Adrenal gland (tissue), 12 donors: ENCODE data around the gene RPL15. TPM values are rescaled to one million over a fixed set of nuclear protein-coding genes. Genes with fewer than 3 reads are reported as not detected.

Experiments used
- DNase-seq, 7 donors: peaks; one replicate each; pipeline ENCODE4 v3.0.0-alpha.2; 2019 to 2020
- H3K27ac ChIP-seq, 5 donors: fragments of 200-600 bp; sonication (generic) in 4 of 5; 1 replicate in 3 of 5; 2 replicates in 2 of 5; pipeline versions ENCODE4 v1.5.1 to v1.8.0; 2016 to 2020; ENCODE audit warnings: mild to moderate bottlenecking in 1 of 5
- H3K27me3 ChIP-seq: fragments of 200-600 bp; 2 replicates; pipeline ENCODE4 v1.8.0; 2021
- H3K36me3 ChIP-seq, 2 donors: fragments of 200-600 bp; replicated peaks in 1 of 2; 1 replicate in 1 of 2; 2 replicates in 1 of 2; pipeline versions ENCODE4 v1.5.1 to v1.8.0; 2018 to 2022
- H3K4me1 ChIP-seq, 2 donors: fragments of 200-600 bp; replicated peaks in 1 of 2; 1 replicate in 1 of 2; 2 replicates in 1 of 2; pipeline versions ENCODE4 v1.5.1 to v1.8.0; 2018 to 2021
- H3K4me3 ChIP-seq, 4 donors: fragments of 200-600 bp; sonication (generic) in 3 of 4; one replicate each; pipeline ENCODE4 v1.5.1; 2016 to 2018
- H3K9me3 ChIP-seq, 3 donors: fragments of 200-600 bp; sonication (generic) in 1 of 3; replicated peaks in 1 of 3; 1 replicate in 2 of 3; 2 replicates in 1 of 3; pipeline versions ENCODE4 v1.5.1 to v1.8.0; 2016 to 2021
- POLR2A ChIP-seq, 2 donors: fragments of 450-650 bp; IDR thresholded peaks; one replicate each; pipeline ENCODE4 v1.6.1; 2017; ENCODE audit warnings: antibody characterized with exemption in 2 of 2, mild to moderate bottlenecking in 2 of 2, moderate library complexity in 1 of 2
- WGBS, 4 donors: extraction: QIAGEN DNeasy Blood & Tissue Kit in 2 of 4; methylation state at CpG; one replicate each; pipeline versions ENCODE4 v1.1.5 to v1.1.7; 2013 to 2017; 5-methylcytosine and 5-hydroxymethylcytosine counted together
- intact Hi-C, 2 donors: fragments of 100-400 bp; cut with DNase I; formaldehyde crosslinking; loops; one replicate each; pipeline versions ENCODE4 v1.14.1 to v1.15.0; 2022 to 2023
- polyA plus RNA-seq, 3 donors: library from polyadenylated mRNA; stranded (reverse); fragments of 200-250 nt in 2 of 3; fragments of 350-450 nt in 1 of 3; fragmentation: Illumina TruSeq in 1 of 3; extraction: RNeasy Lipid Tissue Mini Kit (QIAGEN cat#74804) in 1 of 3; gene quantifications; one replicate each; pipeline ENCODE4 v1.2.3, GENCODE V29; 2013 to 2014
- total RNA-seq, 9 donors: library from RNA; depleted of rRNA in 4 of 9; stranded (reverse); fragments of >200 nt in 4 of 9; fragments of 120-200 nt in 1 of 9; fragmentation: NEBNext Ultra II Directional in 1 of 9; extraction: Animal tissue kit (Norgen Biotek cat#: 25700) in 1 of 9; gene quantifications; one replicate each; pipeline versions ENCODE4 v1.1.0 to v1.2.4, GENCODE V29; 2013 to 2023
- TF ChIP-seq, protein P1 (sequence below), 6 experiments: fragments of 450-650 bp in 4 of 6; fragments of 200-600 bp in 2 of 6; sonication (generic) in 1 of 6; IDR thresholded peaks; 1 replicate in 5 of 6; 2 replicates in 1 of 6; pipeline versions ENCODE4 v1.5.1 to v1.8.0; 2016 to 2021; ENCODE audit warnings: antibody characterized with exemption in 6 of 6, mild to moderate bottlenecking in 2 of 6, moderate library complexity in 1 of 6
- donor health status: healthy with polysubstance abuse.
- donor health status: Bipolar disorder and iron deficiency.
- donor health status: DM: yes; HTN: yes; CAD: no.
- donor health status: DM: no; HTN: no; CAD: no.
- donor health status: DM: no; HTN: no; CAD: no.
- donor health status: DM: yes; HTN: yes; CAD: no.

Gene RPL15
- total and polyA plus RNA-seq, 12 donors = 760 to 3,034 (median 1,758) TPM

DNA sequence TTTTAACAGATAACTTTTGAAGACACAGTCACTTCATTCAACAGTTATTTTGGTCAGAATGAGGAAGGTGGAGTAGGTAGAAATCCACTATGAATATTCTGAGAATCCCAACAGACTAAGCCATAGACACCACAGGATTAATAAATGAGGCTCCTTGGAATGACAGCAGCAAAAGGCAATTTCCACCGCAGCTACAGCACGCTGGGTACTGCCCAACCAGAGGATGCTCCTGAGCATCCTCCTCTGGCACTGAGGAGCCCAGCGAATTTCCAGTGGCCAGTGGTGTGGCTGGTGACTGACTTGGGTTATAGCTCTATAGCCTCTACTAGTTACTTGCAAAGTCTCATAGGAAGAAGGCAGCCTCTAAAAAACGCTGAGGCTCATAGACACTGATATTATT lies 24.5 kb downstream of the RPL15 start:
- no peaks in the 10 kb centered on the region for H3K9me3 ChIP-seq
- WGBS, 4 donors = 81 to 91% (median 89%) methylated on average over 4 of the region's 4 CpGs
- intact Hi-C loops = no loop called here
- H3K4me1 ChIP-seq = peaks cover 0 to 7% of the 10 kb centered on the region in 2 donors
- TF ChIP-seq, protein P1, sequence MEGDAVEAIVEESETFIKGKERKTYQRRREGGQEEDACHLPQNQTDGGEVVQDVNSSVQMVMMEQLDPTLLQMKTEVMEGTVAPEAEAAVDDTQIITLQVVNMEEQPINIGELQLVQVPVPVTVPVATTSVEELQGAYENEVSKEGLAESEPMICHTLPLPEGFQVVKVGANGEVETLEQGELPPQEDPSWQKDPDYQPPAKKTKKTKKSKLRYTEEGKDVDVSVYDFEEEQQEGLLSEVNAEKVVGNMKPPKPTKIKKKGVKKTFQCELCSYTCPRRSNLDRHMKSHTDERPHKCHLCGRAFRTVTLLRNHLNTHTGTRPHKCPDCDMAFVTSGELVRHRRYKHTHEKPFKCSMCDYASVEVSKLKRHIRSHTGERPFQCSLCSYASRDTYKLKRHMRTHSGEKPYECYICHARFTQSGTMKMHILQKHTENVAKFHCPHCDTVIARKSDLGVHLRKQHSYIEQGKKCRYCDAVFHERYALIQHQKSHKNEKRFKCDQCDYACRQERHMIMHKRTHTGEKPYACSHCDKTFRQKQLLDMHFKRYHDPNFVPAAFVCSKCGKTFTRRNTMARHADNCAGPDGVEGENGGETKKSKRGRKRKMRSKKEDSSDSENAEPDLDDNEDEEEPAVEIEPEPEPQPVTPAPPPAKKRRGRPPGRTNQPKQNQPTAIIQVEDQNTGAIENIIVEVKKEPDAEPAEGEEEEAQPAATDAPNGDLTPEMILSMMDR (IDR thresholded peaks at IDR 0.05) = no peak
- TF ChIP-seq POLR2A (IDR thresholded peaks at IDR 0.05) = no peak
- no peak for DNase-seq
- no peaks in the 10 kb centered on the region for H3K27me3 ChIP-seq
- no peaks in the 10 kb centered on the region for H3K36me3 ChIP-seq
- H3K4me3 ChIP-seq = no peak overlapping the region
- H3K27ac ChIP-seq = no peak overlapping the region

DNA sequence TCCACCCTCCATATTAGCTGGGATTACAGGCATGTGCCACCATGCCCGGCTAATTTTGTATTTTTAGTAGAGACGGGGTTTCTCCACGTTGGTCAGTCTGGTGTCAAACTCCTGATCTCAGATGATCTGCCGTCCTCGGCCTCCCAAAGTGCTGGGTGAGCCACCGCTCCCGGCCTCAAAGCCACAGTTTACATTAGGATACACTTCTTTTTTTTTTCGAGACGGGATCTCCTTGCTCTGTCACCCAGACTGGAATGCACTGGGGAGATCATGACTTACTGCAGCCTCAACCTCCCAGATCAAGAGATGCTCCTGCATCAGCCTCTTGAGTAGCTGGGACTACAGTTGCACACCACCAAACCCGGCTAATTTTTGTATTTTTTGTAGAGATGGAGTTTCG lies 25.6 kb downstream of the RPL15 start:
- no peak for DNase-seq
- Histone ChIP-seq H3K27me3 (no peaks in the 10 kb centered on the region), H3K4me3 (no peak overlapping the region), H3K9me3 (no peaks in the 10 kb centered on the region), H3K36me3 (no peaks in the 10 kb centered on the region), H3K27ac (no peak overlapping the region), H3K4me1 (peaks cover 10 to 18% of the 10 kb centered on the region in 2 donors)
- intact Hi-C loops = no loop called here
- TF ChIP-seq POLR2A (IDR thresholded peaks at IDR 0.05) = no peak
- TF ChIP-seq, protein P1 (IDR thresholded peaks at IDR 0.05) = no peak
- WGBS, 4 donors = 87 to 97% (median 91%) methylated on average over 11 of the region's 11 CpGs

DNA sequence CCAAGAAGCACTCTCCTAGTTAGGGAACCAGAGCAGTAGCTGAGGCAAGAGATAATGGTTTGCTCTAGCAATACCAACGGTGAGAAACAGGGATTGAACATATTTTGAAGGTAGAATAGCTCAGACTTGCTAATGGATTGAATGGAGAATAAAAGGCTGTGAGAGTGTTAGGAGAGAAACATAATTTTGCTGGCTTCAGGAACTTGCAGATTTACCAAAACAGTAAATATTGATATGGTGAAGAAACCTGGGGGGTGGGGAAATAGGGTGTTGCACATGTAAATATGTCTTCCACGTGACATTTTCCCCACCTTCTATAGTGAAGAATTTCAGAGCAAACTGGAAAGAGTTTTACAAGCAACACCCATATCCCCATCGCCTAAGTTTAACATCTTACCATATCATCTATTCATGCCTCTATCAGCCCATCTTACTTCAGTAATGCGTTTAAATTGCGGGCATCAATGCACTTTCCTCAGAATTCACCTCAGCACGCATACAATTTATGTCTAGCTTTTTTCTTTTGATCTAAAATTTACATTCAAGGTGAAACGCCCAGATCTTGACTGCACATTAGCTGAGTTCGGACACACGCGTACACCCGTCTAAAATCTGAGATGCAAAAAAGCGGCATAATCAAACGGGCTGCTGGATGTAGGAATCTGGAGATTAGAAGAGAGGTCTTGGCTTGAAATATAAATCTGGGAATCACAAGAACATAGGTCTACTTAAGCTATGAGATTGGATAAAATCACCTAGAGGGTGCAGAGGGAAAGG lies 27.3 kb downstream of the RPL15 start:
- Histone ChIP-seq H3K36me3 (no peaks in the 10 kb centered on the region), H3K27me3 (no peaks in the 10 kb centered on the region), H3K9me3 (no peaks in the 10 kb centered on the region), H3K4me1 (peaks cover 16 to 35% of the 10 kb centered on the region in 2 donors), H3K27ac (peak overlapping the region in 3 of 5 donors; percentile 98 to 100 (median 100)), H3K4me3 (peak overlapping the region in 2 of 4 donors; percentile 84 to 97)
- intact Hi-C loops = no loop called here
- WGBS, 4 donors = 17 to 19% (median 18%) methylated on average over 13 of the region's 13 CpGs
- TF ChIP-seq POLR2A (IDR thresholded peaks at IDR 0.05) = no peak
- TF ChIP-seq, protein P1 (IDR thresholded peaks at IDR 0.05) = no peak
- DNase-seq = no peak

DNA sequence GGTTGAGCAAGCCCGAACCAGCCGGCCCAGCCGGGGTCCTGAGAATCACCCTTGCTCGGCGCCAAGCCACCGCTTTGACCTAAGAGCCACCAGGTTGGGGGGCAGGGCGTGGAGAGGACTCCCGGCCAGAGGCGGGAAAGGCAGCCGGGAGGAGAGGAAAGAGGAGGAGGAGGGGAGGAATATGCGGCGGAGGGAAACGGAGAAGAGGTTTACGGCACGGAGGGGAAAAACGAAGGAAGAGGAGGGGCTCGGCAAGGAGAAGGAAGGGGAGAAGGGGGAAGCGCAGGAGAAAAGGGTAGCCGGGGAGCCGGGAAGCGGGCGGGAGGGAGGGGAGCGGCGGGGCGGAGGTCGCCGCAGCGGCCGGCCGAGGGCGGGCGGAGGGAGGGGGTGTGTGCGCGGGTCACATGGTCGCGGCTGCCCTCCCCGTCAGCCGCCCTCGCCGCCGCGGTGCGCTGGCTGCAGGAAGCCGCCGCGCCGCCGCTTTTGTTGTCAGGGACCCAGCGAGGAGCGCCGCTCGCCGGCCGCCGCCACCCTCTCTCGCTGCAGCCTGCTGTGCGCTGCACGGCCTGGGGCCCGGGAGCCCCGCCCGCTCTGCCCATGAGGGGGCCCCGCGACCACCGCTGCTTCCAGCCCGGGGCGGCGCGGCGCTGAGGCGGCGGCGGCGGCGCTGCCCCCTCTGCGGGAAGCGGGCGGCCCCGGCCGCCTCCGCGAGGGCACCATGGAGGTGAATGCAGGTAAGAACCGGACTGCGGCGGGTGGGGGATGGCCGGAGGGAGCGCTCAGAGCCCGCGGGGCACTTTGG lies 28.1 kb downstream of the RPL15 start, which contains the start of gene NR1D2:
Gene NR1D2, plus strand, starts transcription at position 426 of the 802 bp plus-strand sequence. Its CDS starts 293 bp downstream, at position 719.
- H3K9me3 ChIP-seq = no peaks in the 10 kb centered on the region
- H3K27ac ChIP-seq = peak within 1 kb of the TSS; percentile 91 to 100 (median 98)
- H3K27me3 ChIP-seq = no peaks in the 10 kb centered on the region
- DNase-seq = peak; percentile 76 to 88 (median 87)
- intact Hi-C loops = no loop called here
- TF ChIP-seq, protein P1 (IDR thresholded peaks at IDR 0.05) = peak in 2 of 6 experiments; percentile 1 to 25
- TF ChIP-seq POLR2A (IDR thresholded peaks at IDR 0.05) = peak; percentile 96 to 97
- peaks cover 22 to 44% of the 10 kb centered on the region in 2 donors for H3K4me1 ChIP-seq
- H3K36me3 ChIP-seq = no peaks in the 10 kb centered on the region
- 0 to 1% (median 1%) methylated on average over 20 to 86 of the region's 88 CpGs for WGBS, 4 donors
- H3K4me3 ChIP-seq = peak within 1 kb of the TSS; percentile 62 to 97 (median 81)
